ENCODE measurements around the gene NCLN.
"Not testable (repeated sequence)": the region's sequence is repeated elsewhere in the genome, so short reads cannot be mapped to it uniquely, and the experiment has no call there.

NCLN gene

DNA sequence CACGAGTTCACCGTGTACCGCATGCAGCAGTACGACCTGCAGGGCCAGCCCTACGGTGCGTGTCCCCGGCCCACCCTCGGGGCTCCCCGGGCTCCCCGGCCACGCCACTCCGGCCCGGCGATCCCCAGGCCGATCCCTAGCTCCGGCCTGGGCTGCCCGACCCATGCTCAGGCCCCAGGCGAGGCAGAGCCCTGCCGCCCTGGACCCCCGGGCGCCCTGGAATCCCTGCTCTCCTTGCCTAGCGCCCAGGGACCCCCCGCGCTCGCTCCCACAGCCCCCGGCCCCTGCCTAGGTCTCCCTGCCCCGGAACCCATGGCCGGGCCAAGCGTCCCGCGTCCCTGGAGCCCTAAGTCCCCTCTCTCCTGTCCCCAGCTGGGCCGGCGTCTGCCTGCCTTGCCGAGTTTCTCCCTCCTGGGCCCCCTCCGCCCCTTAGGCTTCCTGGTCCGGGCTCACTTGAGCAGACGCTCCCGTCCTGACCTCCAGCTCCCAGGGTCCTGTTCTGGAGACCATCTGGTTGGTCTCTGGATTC is 494 bp downstream of the NCLN start:
- DNase-seq: no peak

DNA sequence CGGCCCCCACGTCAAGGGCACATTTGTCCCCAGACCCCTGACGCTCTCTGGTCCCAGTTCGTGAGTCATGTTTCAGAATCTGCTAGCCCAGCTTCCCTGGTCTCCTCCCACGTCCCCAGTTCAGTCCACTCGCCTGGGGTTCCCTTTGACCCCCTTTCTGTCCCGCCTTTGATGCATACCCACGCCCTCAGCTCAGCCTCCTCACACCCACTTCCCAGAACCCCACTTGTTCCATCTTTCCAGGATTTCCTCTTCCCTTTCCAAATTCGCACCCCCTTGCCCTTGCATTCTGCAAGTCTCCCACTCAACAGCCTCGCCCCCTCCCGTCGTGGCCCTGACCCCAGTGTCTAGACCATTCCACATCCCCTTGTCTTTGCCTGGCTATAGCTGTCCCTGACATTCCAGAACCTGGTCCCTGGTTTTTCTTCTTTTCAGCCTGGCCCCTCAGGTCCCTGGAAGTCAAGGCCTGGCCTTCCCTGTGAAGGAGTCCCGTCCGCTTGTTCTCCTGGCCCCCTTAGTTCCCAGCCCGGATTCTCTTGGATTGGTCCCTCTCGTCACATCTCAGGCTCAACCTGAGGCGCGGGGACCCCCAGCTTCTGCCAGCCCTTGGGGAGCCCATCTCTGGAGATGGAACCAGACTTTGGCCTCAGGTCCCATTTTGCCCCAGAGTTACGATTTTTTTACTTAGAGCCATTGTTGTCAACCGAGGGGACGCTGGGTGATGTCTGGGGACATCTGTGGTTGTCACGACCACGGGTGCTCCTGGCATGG is 1.3 kb downstream of the NCLN start:
- DNase-seq: no peak

DNA sequence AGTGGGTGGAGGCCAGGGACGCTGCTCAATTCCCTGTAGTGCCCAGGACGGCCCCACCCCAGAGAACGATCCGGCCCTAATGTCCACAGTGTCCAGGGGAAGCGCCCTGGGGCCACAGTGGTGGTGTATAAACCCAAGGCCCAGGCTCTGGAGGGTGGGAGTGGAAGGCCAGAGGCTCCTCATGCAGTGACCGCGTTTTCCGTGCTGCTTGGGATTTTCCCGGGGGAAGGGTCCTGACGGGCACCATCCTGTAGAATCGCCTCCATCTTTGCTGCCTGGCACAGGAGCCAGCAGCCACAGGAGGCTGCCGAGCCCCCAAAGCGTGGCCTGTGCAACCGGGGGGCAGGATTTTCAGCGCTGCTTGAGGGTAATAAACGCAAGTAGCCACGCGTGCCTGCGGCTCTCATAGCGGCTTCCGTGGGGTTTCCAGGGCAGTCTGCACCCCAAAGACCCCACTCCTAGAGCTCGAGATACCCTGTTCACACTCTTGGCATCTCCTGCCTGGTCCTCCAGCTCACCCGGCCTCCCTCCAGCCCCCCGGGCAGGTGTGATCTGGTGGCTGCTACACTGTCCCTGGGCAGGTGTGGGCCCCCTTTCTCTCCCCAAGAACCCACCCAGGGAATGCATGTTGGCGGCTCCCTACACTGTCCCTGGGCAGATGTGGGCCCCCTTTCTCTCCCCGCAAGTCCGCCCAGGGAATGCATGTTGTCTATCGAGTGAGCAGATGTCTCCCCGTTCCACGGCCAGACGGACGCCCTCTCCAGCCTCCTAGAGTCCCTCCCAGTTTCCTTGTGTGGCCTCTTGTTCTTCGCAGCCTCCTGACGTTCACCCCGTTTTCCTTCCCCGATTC is 2.2 kb downstream of the NCLN start:
- DNase-seq: no peak

DNA sequence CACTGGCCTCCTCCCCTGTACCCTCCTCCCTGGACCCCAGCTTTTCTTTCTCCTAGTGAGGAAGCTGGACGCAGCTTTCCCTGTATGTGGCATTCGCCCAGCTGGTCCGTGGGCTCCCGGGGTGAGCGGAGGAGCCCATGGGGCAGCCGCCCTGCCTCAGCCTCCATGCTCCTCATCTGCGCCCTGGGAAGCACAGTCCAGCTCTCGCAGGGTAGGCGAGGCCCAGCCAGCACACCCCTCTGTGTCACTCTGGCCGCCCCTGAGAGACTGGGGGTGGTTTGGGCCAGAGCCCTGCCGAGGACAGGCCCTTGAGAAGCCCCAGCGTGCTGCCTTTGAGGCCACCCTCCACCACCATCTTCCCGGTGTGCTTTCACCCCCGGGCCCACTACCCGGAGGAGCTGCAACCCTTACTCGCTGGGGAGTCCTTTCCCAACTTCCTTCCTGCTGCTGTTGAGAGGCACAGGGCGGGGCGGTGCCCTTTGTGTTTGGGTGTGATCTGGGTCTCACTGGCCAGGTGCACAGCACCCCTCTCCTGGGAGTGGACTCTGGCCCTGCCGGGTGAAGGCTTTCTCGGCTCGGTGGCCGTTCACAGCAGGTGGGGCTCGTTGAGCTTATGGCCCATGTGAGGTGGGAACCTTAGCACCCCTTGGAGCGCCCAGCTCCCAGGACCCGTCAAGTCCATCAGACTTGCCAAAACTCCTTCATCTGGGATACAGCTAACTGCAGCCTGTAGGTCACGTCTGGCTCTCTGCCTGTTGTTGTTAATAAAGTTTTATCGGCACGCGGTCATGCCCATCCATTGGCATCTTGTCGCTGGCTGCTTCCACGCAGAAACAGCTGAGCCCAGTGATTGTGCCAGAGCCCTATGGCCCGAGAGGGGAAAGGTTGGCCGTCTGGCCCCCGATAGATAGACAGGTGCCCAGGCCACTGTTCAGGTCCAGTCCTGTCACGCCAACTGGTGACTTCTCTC is 3.2 kb downstream of the NCLN start:
- no peak for DNase-seq

DNA sequence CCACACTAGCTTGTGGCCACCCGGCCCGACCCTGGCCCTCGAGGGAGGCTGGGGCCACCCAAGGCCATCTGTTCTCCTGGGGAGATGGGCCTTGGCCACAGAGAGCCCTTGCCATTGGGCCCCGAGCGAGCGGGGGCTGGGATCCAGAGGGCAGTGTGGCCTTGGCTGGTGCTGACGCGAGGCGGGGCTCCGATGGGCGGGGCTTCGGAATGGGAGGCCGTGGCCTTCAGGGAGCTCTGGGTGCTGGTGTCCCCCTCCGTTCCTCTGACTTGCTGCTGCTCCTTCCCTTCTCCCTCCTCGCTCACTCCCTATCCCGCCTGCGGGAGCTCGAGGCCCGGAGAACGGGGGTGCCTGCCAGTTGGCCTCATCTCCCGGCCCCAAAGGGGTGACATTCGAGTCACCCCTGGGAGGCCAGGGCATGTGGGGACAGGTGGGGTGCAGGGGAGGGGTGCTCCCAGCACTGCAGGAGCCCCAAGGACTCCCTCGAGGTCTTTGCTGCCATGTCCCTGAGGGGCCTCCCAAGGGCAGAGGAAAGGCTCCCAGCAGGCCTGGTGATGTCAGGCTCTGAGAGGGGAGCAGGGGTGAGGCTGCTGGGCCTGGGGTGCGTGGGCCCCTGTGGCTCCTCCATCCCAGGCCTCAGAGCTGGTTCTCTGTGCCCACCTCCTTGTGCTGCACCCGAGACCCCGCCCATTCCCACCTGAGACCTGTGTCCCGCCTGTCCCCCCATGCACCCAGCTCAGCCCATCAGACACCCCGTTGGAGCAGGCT is 4.2 kb downstream of the NCLN start:
- no peak for DNase-seq

DNA sequence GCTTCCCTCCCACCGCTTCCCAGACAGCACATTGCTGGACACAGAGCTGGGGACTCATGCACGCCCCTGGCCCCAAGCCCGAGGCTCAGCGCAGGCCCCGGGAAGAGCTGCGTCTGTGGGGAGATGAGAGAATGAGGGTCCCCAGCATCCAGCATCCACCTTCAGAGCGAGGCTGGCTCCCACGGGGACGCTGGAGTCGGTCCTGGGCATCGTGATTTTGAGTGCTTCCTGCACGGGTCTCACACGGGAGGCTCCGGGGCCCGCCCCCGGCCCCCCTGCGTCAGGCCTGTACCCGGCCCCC is 4.7 kb downstream of the NCLN start:
- no peak for DNase-seq

DNA sequence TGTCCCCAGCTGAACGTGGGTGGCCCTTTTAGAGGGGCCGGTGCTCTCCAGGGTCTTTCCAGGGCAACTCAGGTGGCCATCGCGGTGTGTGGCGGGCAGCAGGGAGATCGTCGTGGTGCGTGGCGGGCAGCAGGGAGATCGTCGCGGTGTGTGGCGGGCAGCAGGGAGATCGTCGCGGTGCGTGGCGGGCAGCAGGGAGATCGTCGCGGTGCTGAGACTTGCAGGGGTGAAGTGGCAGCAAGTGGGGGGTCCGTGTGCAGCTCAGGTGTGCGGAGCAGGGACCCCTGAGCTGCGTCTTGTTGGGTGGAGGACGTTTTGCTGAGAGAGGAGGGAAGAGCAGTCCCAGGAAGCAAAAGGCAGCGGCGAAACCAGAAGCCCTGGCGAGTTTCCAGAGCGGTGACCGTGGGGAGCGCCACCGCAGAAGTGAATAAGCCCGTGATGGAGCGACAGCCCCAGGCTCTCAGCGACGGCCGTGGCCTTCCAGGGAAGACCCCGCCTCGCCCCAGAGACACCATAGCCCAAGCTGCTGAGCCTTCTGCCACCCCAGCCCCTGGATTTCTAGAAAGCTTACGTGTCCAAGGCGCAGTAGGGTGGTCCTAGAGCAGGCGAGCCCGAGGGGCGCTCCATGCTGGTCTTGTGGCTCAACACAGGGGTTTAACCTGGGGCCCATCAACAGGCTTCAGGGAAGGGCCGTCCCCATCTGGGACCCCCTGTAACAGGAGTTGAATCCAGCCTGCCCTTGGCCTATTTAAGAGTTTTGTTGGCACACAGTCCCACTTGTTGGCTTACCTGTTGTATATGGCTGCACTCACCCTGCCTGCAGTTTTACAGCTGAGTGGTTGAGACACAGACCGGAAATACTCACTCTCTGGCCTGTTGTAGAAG is 5.4 kb downstream of the NCLN start:
- DNase-seq: no peak

DNA sequence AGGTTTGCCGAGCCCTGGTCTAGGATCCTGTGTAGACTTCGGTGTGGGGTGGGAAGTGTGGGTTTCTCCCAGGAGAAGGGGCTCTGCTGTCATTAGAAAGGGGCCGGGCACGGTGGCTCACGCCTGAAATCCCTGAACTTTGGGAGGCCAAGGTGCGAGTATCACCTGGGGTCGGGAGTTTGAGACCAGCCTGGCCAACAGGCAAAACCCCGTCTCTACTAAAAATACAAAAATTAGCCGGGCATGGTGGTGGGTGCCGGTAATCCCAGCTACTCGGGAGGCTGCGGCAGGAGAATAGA is 6.0 kb downstream of the NCLN start:
- not testable (repeated sequence) for DNase-seq

DNA sequence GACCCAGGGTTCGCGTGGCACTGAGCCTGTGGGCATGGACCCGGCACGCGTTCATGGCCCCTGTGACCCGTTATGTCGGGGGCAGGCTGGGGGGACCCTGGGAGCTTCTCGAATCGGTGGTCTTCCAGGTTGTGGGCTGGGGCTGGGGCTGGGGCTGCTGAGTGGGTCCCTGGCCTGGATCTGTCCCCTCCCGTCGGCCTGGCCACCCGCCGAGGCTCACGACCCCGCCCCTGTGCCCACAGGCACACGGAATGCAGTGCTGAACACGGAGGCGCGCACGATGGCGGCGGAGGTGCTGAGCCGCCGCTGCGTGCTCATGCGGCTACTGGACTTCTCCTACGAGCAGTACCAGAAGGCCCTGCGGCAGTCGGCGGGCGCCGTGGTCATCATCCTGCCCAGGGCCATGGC is 6.5 kb downstream of the NCLN start:
- DNase-seq: no peak

DNA sequence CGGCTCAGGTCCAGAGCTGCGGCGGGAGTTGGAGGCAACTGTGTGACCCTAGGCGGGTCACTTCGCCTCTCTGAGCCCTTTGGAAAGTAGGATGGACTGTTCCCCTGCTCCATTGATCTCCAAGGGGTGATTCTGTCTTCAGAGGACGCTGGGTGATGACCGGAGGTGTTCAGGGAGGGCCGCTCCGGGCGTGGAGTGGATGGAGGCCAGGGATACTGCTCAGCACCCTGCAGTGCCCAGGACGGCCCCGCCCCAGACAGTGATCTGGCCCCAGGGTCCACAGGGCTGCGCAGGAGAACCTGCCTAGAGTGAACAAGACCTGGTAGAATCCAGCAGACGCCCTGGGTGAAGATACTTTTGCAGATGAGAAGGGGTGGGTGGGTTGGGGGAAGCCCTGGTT is 7.0 kb downstream of the NCLN start:
- DNase-seq: no peak

DNA sequence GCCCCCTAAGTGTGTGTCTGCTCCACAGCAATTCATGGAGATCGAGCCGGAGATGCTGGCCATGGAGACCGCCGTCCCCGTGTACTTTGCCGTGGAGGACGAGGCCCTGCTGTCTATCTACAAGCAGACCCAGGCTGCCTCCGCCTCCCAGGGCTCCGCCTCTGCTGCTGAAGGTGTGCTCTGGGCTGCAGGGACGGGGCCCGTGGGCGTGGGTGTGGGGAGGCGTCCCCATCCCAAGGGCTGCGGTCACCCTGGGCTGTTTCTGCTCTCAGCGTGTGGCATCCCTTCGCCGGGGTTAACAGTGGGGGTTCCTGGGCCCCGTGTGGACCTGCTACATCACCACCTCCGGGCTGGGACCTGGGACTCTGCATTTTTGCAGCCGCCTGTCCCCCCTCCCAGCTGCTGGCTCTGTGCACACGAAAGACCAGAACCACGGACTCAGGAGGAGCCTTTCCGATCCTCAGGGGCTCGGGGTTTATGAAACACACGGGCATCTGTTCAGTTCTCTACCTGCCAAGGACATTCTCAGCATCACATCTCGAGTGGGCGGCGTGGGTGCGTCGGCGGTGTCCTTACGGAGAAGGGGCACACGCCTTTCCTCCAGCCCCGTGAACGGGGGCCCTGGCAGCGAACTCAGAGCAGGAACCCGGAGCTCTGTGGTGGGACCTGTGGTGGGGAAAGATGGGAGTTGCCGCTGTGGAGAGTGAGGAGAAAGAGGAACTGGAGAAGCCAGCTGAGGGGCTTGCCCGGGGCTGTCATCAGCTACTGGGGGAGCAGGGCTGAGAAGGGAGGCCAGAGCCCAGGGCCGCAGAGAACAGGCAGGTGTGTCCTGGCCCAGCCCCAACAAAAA is 7.8 kb downstream of the NCLN start:
- no peak for DNase-seq

DNA sequence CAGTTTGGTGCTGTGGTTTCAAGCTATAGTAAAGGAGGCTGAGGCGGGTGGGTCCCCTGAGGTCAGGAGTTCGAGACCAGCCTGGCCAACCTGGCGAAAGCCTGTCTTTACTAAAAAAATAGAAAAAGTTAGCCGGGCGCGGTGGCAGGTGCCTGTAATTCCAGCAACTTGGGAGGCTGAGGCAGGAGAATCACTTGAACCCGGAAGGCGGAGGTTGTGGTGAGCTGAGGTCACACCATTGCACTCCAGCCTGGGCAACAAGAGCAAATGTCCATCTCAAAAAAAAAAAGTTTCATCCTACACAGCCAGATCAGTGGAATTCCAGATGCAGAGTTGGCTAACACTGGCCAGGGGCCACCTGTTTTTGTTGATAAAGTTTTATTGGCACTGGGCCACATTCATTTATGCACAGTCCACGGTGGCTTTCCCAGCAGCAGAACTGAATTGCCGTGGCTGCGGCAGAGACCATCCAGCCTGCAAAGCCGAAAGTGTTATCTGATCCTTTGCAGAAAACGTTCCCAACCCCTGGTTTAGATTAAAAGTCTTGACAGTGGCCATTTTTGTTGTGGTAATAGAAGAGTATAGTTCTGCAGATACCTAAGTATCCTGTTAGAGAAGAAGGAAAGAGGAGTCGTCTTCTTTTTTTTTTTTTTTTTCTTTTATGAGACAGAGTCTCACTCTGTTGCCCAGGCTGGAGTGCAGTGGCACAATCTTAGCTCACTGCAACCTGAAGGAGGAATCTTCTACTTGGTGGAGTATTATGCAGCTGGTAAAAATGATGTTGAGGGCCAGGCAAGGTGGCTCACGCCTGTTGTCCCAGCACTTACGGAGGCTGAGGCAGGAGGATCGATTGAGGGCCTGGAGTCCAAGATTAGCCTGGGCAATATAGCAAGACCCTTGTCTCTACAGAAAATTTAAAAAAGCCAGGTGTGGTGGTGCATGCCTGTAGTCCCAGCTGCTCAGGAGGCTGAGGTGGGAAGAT is 8.7 kb downstream of the NCLN start:
- no peak for DNase-seq

DNA sequence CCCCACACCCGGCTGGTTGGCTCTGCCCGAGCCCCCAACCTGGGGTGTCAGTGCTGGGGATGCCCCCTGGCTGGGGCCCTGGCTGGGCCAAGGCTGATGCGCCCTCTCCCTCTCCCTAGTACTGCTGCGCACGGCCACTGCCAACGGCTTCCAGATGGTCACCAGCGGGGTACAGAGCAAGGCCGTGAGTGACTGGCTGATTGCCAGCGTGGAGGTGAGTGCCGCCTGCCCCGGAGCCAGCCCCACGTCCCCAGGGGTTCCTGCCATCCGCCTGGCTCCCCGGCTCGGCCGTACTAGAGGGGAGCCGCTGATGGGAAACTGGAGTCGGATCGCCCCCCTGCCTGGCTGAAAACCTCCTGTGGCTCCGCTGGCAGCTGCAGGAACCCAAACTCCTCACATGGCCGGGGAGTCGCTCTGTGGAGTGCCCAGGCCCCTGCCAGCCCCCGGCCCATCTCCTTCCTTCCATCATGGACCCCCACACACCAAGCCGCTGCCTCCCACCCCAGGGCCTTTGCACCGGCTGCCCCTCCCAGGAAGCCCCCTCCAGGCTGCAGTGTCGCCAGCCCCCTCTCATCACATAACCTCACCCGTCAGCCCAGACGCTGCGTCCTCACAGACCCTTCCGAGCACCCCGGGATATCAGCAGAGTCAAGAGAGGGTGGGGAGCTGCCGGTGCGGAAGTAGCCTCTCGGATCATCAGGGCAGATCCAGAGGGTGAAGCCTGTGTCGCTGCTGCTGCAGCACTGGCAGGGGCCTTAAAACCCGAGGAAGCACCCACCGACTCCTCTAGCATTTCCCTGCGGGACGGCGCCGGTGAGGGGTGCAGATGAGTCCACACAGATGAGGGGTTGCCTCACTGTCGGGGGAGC is 10.6 kb downstream of the NCLN start:
- DNase-seq: no peak

DNA sequence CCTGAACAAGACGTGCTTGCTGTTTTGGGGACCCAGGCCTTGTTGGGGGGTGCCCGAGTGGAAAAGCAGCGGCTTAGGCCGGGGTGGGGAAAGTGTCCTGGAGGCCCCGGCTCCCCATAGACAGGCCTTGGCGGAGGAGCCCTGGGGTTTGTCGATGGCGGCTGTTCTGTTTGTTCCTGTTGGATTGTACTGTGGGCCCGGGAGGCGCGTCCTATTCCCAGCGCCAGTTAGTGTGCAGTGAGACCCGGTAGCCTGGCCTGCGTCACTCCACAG is 11.1 kb downstream of the NCLN start:
- no peak for DNase-seq

DNA sequence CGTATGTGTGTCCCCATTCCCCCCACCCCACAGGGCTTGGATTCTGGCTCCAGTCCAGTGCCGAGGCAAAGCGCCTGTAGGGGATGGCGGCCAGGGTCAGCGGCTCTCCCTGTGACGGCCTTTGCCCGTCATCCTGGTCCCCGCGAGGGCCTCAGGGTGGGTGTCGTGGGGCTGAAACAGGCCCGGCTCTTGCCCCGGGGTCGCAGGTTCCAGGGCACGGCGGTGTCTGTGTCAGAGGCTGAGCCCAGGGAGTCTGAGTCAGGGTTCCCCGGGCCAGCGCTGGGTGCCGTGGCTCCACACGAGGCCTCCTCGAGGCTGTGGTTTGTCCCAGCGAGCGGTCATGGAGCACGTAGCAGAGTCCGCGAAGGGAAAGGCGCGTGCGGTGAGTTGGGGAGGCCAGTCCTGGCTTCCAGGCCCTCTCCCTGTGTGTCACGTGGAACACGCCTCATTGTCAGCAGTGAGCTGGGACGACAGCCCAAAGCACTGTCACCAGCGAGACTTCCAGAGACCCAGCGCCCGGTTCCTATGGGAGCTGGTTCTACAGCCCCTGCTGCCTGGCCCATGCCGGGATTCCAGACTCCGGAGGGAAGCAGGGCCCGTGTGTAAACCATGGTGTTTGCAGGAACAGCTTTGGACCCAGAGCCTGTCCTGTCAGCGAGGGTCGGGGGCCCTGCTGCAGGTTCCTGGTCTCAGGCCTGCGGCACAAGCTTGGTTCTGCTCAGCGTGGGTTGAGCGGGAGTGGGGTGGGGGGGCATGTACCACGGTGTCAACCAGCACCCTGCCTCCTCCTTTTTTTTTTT is 13.4 kb downstream of the NCLN start:
- no peak for DNase-seq

DNA sequence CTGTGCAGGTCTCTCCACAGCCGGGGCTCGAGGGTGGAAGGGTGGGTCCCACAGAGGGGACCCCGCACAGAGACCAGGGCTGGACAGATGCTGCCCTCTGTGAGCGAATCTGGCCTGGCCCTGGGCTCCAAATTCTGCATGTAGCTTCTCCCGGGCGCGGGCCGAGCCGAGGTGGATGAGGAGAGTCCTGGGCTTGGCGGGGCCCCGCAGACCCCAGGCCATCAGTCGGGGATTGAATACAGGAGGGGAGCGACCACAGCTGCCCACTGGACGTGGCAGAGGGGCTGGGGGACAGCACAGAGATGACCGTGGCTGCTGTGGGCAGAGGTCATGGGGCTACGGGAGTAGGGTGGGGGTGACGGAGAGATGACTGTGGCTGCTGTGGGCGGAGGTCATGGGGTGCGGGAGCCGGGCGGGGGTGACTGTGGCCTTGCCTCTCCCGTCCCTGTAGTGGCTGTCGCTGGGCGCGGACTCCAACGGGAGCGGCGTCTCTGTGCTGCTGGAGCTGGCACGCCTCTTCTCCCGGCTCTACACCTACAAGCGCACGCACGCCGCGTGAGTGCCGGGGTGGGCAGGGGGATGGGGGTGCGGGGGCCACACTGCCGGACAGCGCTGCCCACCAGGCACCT is 15.5 kb downstream of the NCLN start:
- DNase-seq: no peak

DNA sequence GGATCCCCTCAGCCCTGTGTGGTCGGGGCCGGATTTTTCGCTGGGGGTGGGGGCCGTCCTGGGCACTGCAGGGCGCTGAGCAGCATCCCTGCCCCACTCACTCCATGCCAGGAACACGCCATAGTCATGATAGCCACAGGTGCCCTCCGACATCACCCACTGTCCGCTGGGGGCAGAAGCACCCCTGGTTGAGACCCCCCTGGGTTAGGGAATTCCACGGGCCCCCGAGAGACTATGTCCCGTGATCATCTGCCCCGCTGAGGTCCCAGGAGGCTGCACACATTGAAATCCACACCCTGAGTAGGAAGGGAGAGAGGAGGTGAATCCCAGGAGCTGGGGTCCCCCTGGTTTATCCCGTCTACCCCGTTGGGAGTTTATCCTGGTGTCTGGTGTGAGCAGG is 16.2 kb downstream of the NCLN start:
- DNase-seq: no peak
